HepG2 (cell line): Measurements from ENCODE around the gene ARID5B. TPM values are rescaled to one million over a fixed set of nuclear protein-coding genes. Genes with fewer than 3 reads are reported as not detected.

Experiments
- ATAC-seq: fragments of 200-7000 bp; cut with Tn5 transposase; 3 replicates; pipeline ENCODE4 v1.9.1; 2020; ENCODE audit warnings: mild to moderate bottlenecking, moderate library complexity
- BruUV-seq: library from RNA; stranded (reverse); fragments of 400-500 nt; replicated peaks from 2 replicates; lab custom pipeline; 2021; lab: Mats Ljungman, UMichigan
- CTCF ChIA-PET: fragments of 300-600 bp; formaldehyde crosslinking; extraction: SDS; loops from one replicate; lab custom pipeline; 2021; ENCODE audit warnings: low total read pairs, inconsistent platforms, low intra/inter-chr PET ratio; lab: Yijun Ruan, JAX
- POLR2A ChIA-PET: fragments of 350-600 bp; sonication (Branson Sonifier 250); formaldehyde crosslinking; loops from one replicate; lab custom pipeline; 2020; ENCODE audit warnings: antibody characterized with exemption, inconsistent platforms; lab: Yijun Ruan, JAX
- DNase-seq: peaks from one replicate; pipeline ENCODE4 v3.0.0-alpha.2; 2015; ENCODE audit warnings: low spot score
- FAIRE-seq: peaks from 3 replicates; lab custom pipeline; 2011; peaks lifted over from hg19 to GRCh38; lab: Jason Lieb, UNC
- H2AFZ ChIP-seq: one replicate; pipeline ENCODE4 v1.6.1; 2011; ENCODE audit warnings: low read length, inconsistent platforms
- H3K27ac ChIP-seq: fragments of 300-600 bp; 3 replicates; pipeline ENCODE4 v1.8.0; 2011; ENCODE audit warnings: mixed run types, mild to moderate bottlenecking, mixed read lengths, low read length, inconsistent platforms; ENCODE audit not compliant: insufficient read depth; ENCODE audit errors: extremely low read length
- H3K27me3 ChIP-seq, 2 experiments: fragments of 200-600 bp in 1 of 2; 2 replicates in 1 of 2; 3 replicates in 1 of 2; pipeline versions ENCODE4 v1.6.0 to v1.8.0; 2011; ENCODE audit warnings: low read length in 2 of 2, mild to moderate bottlenecking in 2 of 2, moderate library complexity in 2 of 2, inconsistent platforms in 1 of 2; ENCODE audit not compliant: insufficient read depth in 2 of 2, control insufficient read depth in 1 of 2
- H3K36me3 ChIP-seq, 2 experiments: fragments of 200-600 bp in 1 of 2; replicated peaks in 1 of 2; 2 replicates in 1 of 2; 3 replicates in 1 of 2; pipeline versions ENCODE4 v1.5.1 to v1.8.0; 2011; ENCODE audit warnings: low read length in 2 of 2, inconsistent platforms in 1 of 2; ENCODE audit not compliant: insufficient read depth in 2 of 2, control insufficient read depth in 1 of 2
- H3K4me1 ChIP-seq: 2 replicates; pipeline ENCODE4 v1.5.1; 2012; ENCODE audit warnings: low read length, inconsistent platforms; ENCODE audit not compliant: insufficient read depth
- H3K4me2 ChIP-seq: 2 replicates; pipeline ENCODE4 v1.6.0; 2011; ENCODE audit warnings: low read depth, low read length, inconsistent platforms
- H3K4me3 ChIP-seq, 3 experiments: fragments of 200-600 bp in 1 of 3; sonication (generic), shearing (Covaris generic) in 1 of 3; replicated peaks in 1 of 3; 2 replicates each; pipeline ENCODE4 v1.5.1; 2011 to 2016; ENCODE audit warnings: low read length in 3 of 3, inconsistent platforms in 2 of 3, low read depth in 2 of 3, mild to moderate bottlenecking in 2 of 3, control low read depth in 1 of 3, mixed read lengths in 1 of 3; ENCODE audit not compliant: insufficient read depth in 1 of 3
- H3K79me2 ChIP-seq: one replicate; pipeline ENCODE4 v1.6.1; 2011; ENCODE audit warnings: low read length, inconsistent platforms; ENCODE audit not compliant: insufficient read depth
- H3K9ac ChIP-seq: 2 replicates; pipeline ENCODE4 v1.6.0; 2011; ENCODE audit warnings: mild to moderate bottlenecking, low read depth, low read length, inconsistent platforms; ENCODE audit not compliant: insufficient read depth
- H3K9me3 ChIP-seq: 2 replicates; pipeline ENCODE4 v1.5.1; 2012; ENCODE audit warnings: mild to moderate bottlenecking, low read length
- H4K20me1 ChIP-seq: 2 replicates; pipeline ENCODE4 v1.6.0; 2011; ENCODE audit warnings: inconsistent platforms, mild to moderate bottlenecking, low read length, moderate library complexity; ENCODE audit not compliant: insufficient read depth
- ARHGAP35 ChIP-seq: sonication (generic); formaldehyde crosslinking; IDR thresholded peaks from 2 replicates; pipeline ENCODE4 v1.9.0; 2022; ENCODE audit warnings: mild to moderate bottlenecking, inconsistent platforms, moderate library complexity, missing genetic modification reagents, borderline replicate concordance
- ERF ChIP-seq: IDR thresholded peaks from 2 replicates; pipeline ENCODE4 v1.6.1; 2018; ENCODE audit warnings: missing biosample characterization, missing genetic modification reagents
- TAF1 ChIP-seq: sonication (generic); formaldehyde crosslinking; IDR thresholded peaks from 2 replicates; pipeline ENCODE4 v1.4.0; 2020; ENCODE audit warnings: missing genetic modification reagents
- TRAFD1 ChIP-seq: sonication (generic); formaldehyde crosslinking; IDR thresholded peaks from 2 replicates; pipeline ENCODE4 v1.5.1; 2020; ENCODE audit warnings: missing genetic modification reagents, mild to moderate bottlenecking, borderline replicate concordance
- WGBS: methylation state at CpG from one replicate; pipeline ENCODE4 v1.1.6; 2017; ENCODE audit warnings: low lambda C conversion rate; 5-methylcytosine and 5-hydroxymethylcytosine counted together
- in situ Hi-C: cut with HindIII; loops from 2 replicates; pipeline ENCODE4 v1.10.0; 2017; ENCODE audit warnings: low pct_unique_long_range_greater_than_20kb; ENCODE audit not compliant: extremely low pct_ligation_motif_present
- intact Hi-C: fragments of 100-400 bp; cut with micrococcal nuclease; formaldehyde crosslinking; loops from one replicate; pipeline ENCODE4 v1.10.0; 2022; ENCODE audit not compliant: unreplicated experiment
- polyA plus RNA-seq, 8 experiments: library from polyadenylated mRNA; depleted of rRNA in 3 of 8; stranded (reverse) in 7 of 8; unstranded in 1 of 8; fragments of >200 nt; fragmentation: Illumina TruSeq in 4 of 8; extraction: Trizol in 4 of 8; gene quantifications; 2 replicates each; pipeline versions ENCODE4 v1.2.1 to v1.2.3, GENCODE V29; 2011 to 2016; ENCODE audit warnings: low read depth in 4 of 8, missing spikeins in 1 of 8, mixed read lengths in 1 of 8; ENCODE audit not compliant: insufficient read depth in 1 of 8
- total RNA-seq, 5 experiments: library from RNA; depleted of rRNA; stranded (reverse); fragments of >200 nt; fragmentation: Illumina TruSeq; extraction: Trizol; gene quantifications; 2 replicates each; pipeline ENCODE4 v1.2.3, GENCODE V29; 2016; ENCODE audit warnings: low read depth in 1 of 5
- TF ChIP-seq, protein P1 (sequence below): sonication (generic); formaldehyde crosslinking; IDR thresholded peaks from 2 replicates; pipeline ENCODE4 v1.4.0; 2020; ENCODE audit warnings: missing genetic modification reagents

Gene ARID5B
- total and polyA plus RNA-seq, 2 of the 13 experiments (the other 11 are each of a cell fraction or from before 2014, with no cell fraction given), result 6.2 to 21.1 TPM

DNA sequence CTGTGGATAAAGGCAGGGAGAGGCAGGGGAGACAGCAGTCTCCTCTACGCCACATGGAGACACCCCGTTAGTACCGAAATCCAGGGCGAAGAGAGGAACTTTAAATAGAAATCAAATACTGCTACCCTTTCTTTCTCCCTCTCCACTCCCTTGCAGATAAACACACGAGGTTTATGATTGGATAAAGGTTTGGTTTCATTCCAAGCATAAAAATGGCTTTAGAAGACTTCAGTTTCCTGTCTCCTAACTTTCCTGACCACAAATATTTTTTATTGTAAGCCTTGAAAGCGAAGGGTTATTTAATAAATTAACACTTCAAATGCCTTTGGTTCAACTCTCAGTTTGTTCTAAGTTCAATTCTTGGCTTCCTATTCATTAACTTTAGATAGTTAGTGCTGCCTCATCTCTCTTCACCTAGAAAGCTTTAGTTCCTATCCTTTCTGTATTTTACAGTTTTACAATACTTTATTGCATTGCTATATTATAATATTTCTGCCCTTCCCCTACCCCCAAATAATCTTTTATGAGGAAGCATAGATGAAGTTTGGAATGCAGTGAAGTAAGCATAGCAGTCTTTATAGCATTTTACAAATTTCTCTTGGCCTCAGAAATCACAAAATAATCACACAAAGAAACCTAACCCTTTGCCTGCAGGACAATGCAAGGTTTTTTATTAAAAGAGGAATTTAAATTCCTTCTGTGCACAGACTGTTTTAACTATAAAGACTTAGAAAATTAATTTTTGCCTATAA is 31.5 kb upstream of the ARID5B start (continued):
- TF ChIP-seq, protein P1, sequence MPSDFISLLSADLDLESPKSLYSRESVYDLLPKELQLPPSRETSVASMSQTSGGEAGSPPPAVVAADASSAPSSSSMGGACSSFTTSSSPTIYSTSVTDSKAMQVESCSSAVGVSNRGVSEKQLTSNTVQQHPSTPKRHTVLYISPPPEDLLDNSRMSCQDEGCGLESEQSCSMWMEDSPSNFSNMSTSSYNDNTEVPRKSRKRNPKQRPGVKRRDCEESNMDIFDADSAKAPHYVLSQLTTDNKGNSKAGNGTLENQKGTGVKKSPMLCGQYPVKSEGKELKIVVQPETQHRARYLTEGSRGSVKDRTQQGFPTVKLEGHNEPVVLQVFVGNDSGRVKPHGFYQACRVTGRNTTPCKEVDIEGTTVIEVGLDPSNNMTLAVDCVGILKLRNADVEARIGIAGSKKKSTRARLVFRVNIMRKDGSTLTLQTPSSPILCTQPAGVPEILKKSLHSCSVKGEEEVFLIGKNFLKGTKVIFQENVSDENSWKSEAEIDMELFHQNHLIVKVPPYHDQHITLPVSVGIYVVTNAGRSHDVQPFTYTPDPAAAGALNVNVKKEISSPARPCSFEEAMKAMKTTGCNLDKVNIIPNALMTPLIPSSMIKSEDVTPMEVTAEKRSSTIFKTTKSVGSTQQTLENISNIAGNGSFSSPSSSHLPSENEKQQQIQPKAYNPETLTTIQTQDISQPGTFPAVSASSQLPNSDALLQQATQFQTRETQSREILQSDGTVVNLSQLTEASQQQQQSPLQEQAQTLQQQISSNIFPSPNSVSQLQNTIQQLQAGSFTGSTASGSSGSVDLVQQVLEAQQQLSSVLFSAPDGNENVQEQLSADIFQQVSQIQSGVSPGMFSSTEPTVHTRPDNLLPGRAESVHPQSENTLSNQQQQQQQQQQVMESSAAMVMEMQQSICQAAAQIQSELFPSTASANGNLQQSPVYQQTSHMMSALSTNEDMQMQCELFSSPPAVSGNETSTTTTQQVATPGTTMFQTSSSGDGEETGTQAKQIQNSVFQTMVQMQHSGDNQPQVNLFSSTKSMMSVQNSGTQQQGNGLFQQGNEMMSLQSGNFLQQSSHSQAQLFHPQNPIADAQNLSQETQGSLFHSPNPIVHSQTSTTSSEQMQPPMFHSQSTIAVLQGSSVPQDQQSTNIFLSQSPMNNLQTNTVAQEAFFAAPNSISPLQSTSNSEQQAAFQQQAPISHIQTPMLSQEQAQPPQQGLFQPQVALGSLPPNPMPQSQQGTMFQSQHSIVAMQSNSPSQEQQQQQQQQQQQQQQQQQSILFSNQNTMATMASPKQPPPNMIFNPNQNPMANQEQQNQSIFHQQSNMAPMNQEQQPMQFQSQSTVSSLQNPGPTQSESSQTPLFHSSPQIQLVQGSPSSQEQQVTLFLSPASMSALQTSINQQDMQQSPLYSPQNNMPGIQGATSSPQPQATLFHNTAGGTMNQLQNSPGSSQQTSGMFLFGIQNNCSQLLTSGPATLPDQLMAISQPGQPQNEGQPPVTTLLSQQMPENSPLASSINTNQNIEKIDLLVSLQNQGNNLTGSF (CRISPR knock-in tag), result no peak
- TF ChIP-seq ERF (CRISPR knock-in tag), result no peak
- no peak for TF ChIP-seq TRAFD1 (CRISPR knock-in tag)

- CTCF ChIA-PET, result no interaction called here
- no peak overlapping the region for H2AFZ ChIP-seq
These were observed 31.0 kb upstream of the ARID5B start for GRCh38 chr10:61870526-61870895.

More at GRCh38 chr10:61870526-61870895, 31.0 kb upstream of the ARID5B start:
- POLR2A ChIA-PET, result no interaction called here
- H3K36me3 ChIP-seq, result no peaks in the 10 kb centered on the region
- H3K4me1 ChIP-seq, result peaks cover 14% of the 10 kb centered on the region
- H3K9me3 ChIP-seq, result no peaks in the 10 kb centered on the region
- FAIRE-seq (no peak), DNase-seq (no peak), ATAC-seq (no peak)
- BruUV-seq, result no TSS peak
- H4K20me1 ChIP-seq, result no peaks in the 10 kb centered on the region
- H3K4me2 ChIP-seq, result no peak overlapping the region
- H3K9ac ChIP-seq, result no peak overlapping the region
- TF ChIP-seq TAF1 (CRISPR knock-in tag) (no peak), ARHGAP35 (no peak)
- no peak overlapping the region for H3K4me3 ChIP-seq
- intact Hi-C loops (loop anchor here (2.0 kb wide), 1 partner anchor 14 kb away; no protein-coding TSS in a partner anchor), in situ Hi-C loops (no loop called here)
- no peaks in the 10 kb centered on the region; a peak in 2 of 5 replicates for H3K27me3 ChIP-seq
- WGBS, result 44% methylated on average over 3 of the region's 3 CpGs
- no peaks in the 10 kb centered on the region for H3K79me2 ChIP-seq
- H3K27ac ChIP-seq, result no peak overlapping the region
